NCI-H1105 (cell line): ENCODE results near the gene CPA5.

Experiments
- DNase-seq: peaks from one replicate; lab custom pipeline; 2025; lab: John Stamatoyannopoulos, UW

The CPA5 gene

GRCh38 chr7:130397051-130397757 is 52.6 kb downstream of the CPA5 start:
- no peak for DNase-seq

GRCh38 chr7:130397758-130398073 is 53.1 kb downstream of the CPA5 start:
- DNase-seq = peak; percentile 87

DNA sequence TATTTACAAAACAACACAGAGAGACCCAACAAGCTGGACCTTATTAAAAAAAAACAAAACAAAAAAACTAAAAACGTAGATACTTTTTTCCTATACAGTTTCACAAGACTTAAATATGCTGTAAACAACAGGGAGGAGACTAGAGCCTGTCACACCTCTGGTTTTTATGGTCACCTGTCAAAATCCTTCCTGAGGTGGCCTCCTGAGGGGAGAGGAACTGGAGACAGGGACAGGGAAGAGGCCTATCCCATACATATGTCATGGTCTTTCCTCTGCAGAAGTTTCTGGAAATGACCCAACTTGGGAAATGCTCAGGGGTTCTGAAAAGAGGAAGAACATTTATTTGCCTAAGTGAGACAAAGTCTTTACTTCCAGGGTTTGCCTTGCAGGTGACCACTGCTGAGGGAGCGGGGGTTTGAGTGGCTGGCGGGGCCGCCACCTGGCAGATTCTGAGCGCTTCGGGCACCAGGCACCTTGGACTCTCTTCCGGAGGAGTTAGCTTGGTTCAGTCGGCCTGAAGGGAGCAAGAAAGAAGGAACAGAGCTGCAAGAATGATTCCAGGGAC is 54.0 kb downstream of the CPA5 start:
- no peak for DNase-seq

DNA sequence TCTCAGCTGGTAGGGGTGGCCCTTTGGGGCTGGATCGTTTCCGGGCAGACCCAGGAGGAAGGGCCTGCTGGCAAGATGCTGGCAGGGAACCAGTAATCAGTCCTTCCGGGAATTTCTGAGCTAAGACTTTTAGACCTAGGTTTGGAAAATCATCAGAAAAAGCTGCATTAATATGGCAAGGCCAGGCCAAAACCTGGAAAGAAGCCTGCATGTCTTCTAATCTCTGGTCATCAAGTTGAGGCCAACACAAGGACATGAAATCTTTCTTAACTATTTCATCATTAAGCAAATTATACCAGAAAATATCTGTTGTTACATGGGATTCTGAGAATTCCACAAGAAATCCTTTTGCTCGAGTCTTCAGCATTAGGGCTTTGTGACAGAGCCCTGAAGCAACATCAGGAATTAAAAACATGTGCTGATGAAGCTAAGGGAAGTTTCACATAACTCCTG is 55.5 kb downstream of the CPA5 start:
- no peak for DNase-seq

GRCh38 chr7:130401101-130401500 is 56.5 kb downstream of the CPA5 start:
- DNase-seq = no peak

GRCh38 chr7:130401578-130401977 is 57.0 kb downstream of the CPA5 start:
- no peak for DNase-seq

- no peak for DNase-seq
These were observed 60.4 kb downstream of the CPA5 start for GRCh38 chr7:130405003-130405402.

- DNase-seq = no peak
These were observed 64.6 kb downstream of the CPA5 start for GRCh38 chr7:130409067-130409711.

DNA sequence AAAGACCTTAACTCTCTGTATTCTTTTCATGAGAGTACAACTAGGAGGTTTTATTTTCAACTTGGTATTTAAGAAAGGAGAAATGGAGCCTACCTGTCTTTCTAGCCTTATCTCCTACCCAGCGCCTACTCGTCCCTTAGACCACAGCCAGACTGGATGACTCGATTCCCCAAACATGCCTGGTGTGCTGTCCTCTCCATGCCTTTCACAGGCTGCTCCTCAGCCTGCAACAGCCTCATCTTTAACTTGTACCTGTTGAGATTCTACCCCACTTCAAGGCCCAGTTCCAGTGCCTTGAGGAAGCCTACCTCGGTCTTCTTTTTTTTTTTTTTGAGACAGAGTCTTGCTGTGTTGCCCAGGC is 65.1 kb downstream of the CPA5 start:
- no peak for DNase-seq

- no peak for DNase-seq
These were observed 66.4 kb downstream of the CPA5 start for GRCh38 chr7:130410868-130411541.

- DNase-seq = no peak
These were observed 68.6 kb downstream of the CPA5 start for GRCh38 chr7:130413201-130413600.

GRCh38 chr7:130415006-130415405 is 70.4 kb downstream of the CPA5 start:
- no peak for DNase-seq

DNA sequence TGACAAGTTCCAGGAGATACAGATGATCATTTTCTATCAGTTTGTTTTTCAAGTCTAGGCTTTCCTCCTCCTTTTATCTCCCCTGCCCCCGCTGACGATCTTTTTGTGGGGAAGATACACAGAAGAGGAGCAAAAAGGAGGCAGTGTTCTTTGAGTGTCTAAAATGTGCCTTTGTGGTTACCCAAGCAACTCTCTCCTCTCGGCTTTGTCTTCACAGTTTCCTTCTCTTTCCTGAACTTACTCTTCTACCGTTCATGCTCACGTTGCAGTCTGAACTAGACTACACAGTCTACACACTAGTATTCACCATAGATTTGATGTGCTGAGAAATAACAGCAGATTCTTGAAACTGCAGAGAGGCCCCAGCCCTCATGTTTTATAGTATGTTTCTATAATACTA is 72.6 kb downstream of the CPA5 start:
- no peak for DNase-seq

DNA sequence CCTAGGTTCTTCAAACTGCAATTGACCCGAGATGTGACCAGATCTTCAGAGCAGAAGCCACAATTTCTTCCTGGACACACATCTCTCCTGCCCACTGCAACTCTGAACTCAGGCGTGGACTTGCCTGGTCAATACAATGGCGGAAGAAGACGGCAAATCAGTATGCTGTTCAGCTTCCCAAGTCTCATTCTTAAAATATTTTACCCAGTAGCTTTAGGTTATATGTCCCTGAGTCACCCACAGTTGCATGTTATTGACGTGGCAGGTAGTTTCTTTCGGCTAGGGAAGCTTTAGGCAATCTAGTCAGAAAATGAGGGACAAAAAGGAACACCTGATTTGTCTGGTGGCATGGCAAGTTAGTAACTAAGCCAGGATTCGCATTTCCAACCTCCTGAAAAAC is 73.7 kb downstream of the CPA5 start:
- no peak for DNase-seq
